HepG2 (cell line): Measurements from ENCODE around the gene KIF3C. TPM values are rescaled to one million over a fixed set of nuclear protein-coding genes. Genes with fewer than 3 reads are reported as not detected.

Experiments used
- BHLHE40 ChIP-seq: IDR thresholded peaks from 2 replicates; pipeline ENCODE4 v1.6.1; 2011; ENCODE audit warnings: low read length, improper control_type of control experiment
- HMGXB4 ChIP-seq, 2 experiments: sonication (generic) in 1 of 2; formaldehyde crosslinking in 1 of 2; IDR thresholded peaks; 2 replicates each; pipeline versions ENCODE4 v1.4.0 to v1.6.1; 2018 to 2020; ENCODE audit warnings: missing genetic modification reagents in 2 of 2, borderline replicate concordance in 1 of 2, low read depth in 1 of 2, mild to moderate bottlenecking in 1 of 2, missing biosample characterization in 1 of 2
- HOXA7 ChIP-seq: sonication (generic); formaldehyde crosslinking; IDR thresholded peaks from 2 replicates; pipeline ENCODE4 v1.8.1; 2022; ENCODE audit warnings: mild to moderate bottlenecking, missing genetic modification reagents, moderate library complexity
- MAFF ChIP-seq: IDR thresholded peaks from 2 replicates; pipeline ENCODE4 v1.6.1; 2011; ENCODE audit warnings: low read depth, low read length, improper control_type of control experiment
- MXD1 ChIP-seq: sonication (generic); formaldehyde crosslinking; IDR thresholded peaks from 2 replicates; pipeline ENCODE4 v1.4.0; 2020; ENCODE audit warnings: mild to moderate bottlenecking, missing genetic modification reagents
- PATZ1 ChIP-seq: sonication (generic); formaldehyde crosslinking; IDR thresholded peaks from 2 replicates; pipeline ENCODE4 v1.4.0; 2020; ENCODE audit warnings: missing genetic modification reagents
- PBX3 ChIP-seq: sonication (generic); formaldehyde crosslinking; IDR thresholded peaks from 2 replicates; pipeline ENCODE4 v1.8.1; 2023; ENCODE audit warnings: missing genetic modification reagents, inconsistent platforms, borderline replicate concordance
- RFXANK ChIP-seq: IDR thresholded peaks from 2 replicates; pipeline ENCODE4 v1.6.1; 2016
- SALL1 ChIP-seq: sonication (generic); formaldehyde crosslinking; IDR thresholded peaks from 2 replicates; pipeline ENCODE4 v1.8.0; 2022; ENCODE audit warnings: mild to moderate bottlenecking, missing genetic modification reagents
- SIX4 ChIP-seq: sonication (generic); formaldehyde crosslinking; IDR thresholded peaks from 2 replicates; pipeline ENCODE4 v1.4.0; 2020; ENCODE audit warnings: missing genetic modification reagents
- SP140L ChIP-seq: sonication (generic); formaldehyde crosslinking; IDR thresholded peaks from 2 replicates; pipeline ENCODE4 v1.4.0; 2020; ENCODE audit warnings: missing genetic modification reagents, borderline replicate concordance
- TERF1 ChIP-seq: sonication (generic); formaldehyde crosslinking; IDR thresholded peaks from 2 replicates; pipeline ENCODE4 v1.8.0; 2022; ENCODE audit warnings: mild to moderate bottlenecking, missing genetic modification reagents, moderate library complexity
- ZNF274 ChIP-seq: sonication (generic); formaldehyde crosslinking; IDR thresholded peaks from 2 replicates; pipeline ENCODE4 v1.5.1; 2020; ENCODE audit warnings: mild to moderate bottlenecking, missing genetic modification reagents
- ZNF33A ChIP-seq: sonication (generic); formaldehyde crosslinking; IDR thresholded peaks from 2 replicates; pipeline ENCODE4 v1.5.1; 2020; ENCODE audit warnings: missing genetic modification reagents, mild to moderate bottlenecking, moderate library complexity, borderline replicate concordance
- ZNF44 ChIP-seq: sonication (generic); formaldehyde crosslinking; IDR thresholded peaks from 2 replicates; pipeline ENCODE4 v1.5.1; 2020; ENCODE audit warnings: mild to moderate bottlenecking, missing genetic modification reagents
- ZNF589 ChIP-seq: sonication (generic); formaldehyde crosslinking; conservative IDR thresholded peaks from 2 replicates; pipeline ENCODE4 v1.8.0; 2022; ENCODE audit warnings: mild to moderate bottlenecking, moderate library complexity, missing genetic modification reagents
- ZNF687 ChIP-seq: sonication (generic); formaldehyde crosslinking; IDR thresholded peaks from 2 replicates; pipeline ENCODE4 v1.5.1; 2020; ENCODE audit warnings: mild to moderate bottlenecking, missing genetic modification reagents, moderate library complexity
- polyA plus RNA-seq, 8 experiments: library from polyadenylated mRNA; depleted of rRNA in 3 of 8; stranded (reverse) in 7 of 8; unstranded in 1 of 8; fragments of >200 nt; fragmentation: Illumina TruSeq in 4 of 8; extraction: Trizol in 4 of 8; gene quantifications; 2 replicates each; pipeline versions ENCODE4 v1.2.1 to v1.2.3, GENCODE V29; 2011 to 2016; ENCODE audit warnings: low read depth in 4 of 8, missing spikeins in 1 of 8, mixed read lengths in 1 of 8; ENCODE audit not compliant: insufficient read depth in 1 of 8
- total RNA-seq, 5 experiments: library from RNA; depleted of rRNA; stranded (reverse); fragments of >200 nt; fragmentation: Illumina TruSeq; extraction: Trizol; gene quantifications; 2 replicates each; pipeline ENCODE4 v1.2.3, GENCODE V29; 2016; ENCODE audit warnings: low read depth in 1 of 5

Gene KIF3C
- total and polyA plus RNA-seq, 2 of the 13 experiments (the other 11 are each of a cell fraction or from before 2014, with no cell fraction given): 3.6 to 4.9 TPM

GRCh38 chr2:26018184-26019055 lies 36.1 kb upstream of the KIF3C start (continued):
- TF ChIP-seq TERF1 (CRISPR knock-in tag) (no peak), HMGXB4 (CRISPR knock-in tag; IDR thresholded peaks at IDR 0.05; ENCODE audit: borderline replicate concordance in 1 of 2, low read depth in 1 of 2) (no peak), ZNF274 (no peak), RFXANK (CRISPR knock-in tag) (no peak), ZNF44 (CRISPR knock-in tag) (no peak), SIX4 (CRISPR knock-in tag) (no peak), MXD1 (CRISPR knock-in tag) (no peak), HOXA7 (CRISPR knock-in tag) (no peak), BHLHE40 (peak; percentile 41; the same call in 1 of the 2 replicates), ZNF589 (no peak), SP140L (CRISPR knock-in tag) (no peak), SALL1 (CRISPR knock-in tag) (0 out of 2 replicates have a peak, but pooled peaks have one; percentile 22), ZNF33A (CRISPR knock-in tag) (no peak), PATZ1 (CRISPR knock-in tag) (no peak), ZNF687 (CRISPR knock-in tag) (peak; percentile 37; the same call in 1 of the 2 replicates), PBX3 (CRISPR knock-in tag) (no peak), MAFF (peak; percentile 88)
